Measurements from ENCODE around the gene PCP2. TPM values are rescaled to one million over a fixed set of nuclear protein-coding genes. Genes with fewer than 3 reads are reported as not detected.

Gene PCP2
- total and polyA plus RNA-seq, 2 of the 13 experiments (the other 11 are each of a cell fraction or from before 2014, with no cell fraction given), result 0.62 TPM; not detected in 1

DNA sequence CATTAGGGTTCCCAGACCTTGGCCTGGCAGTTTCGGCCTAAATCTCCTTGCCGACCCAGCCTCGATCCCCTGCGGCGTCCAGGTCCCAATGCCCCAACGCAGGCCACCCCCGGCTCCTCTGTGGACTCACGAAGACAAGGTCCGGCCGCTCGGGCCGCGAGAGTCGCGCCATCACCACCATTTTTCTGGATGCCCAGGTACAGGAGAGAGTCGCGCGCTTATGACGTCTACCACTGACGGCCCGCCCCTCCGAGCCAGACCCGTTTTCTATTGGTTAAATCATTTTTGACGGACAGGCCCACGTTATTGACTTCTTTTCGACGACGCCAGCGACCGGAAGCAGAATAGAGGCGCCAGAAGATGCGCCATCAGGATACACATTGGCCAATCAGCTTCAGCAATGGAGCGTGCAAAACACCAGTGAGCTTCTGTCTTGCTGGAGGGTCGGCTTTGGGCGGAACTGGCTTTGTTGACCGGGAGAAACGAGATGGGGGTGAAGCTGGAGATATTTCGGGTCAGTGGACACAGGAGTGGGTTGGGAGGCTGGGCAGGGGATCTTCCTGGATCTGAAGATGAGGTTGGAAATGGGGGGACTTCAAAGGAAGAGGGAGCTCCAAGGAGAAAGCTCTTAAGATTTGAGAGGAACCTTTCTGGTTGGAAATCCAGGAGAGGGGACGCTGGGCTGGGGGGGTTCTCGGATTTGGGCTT, 4.0 kb downstream of the PCP2 start, which contains the start of the genes PET100 and XAB2 (continued):
- peak; percentile 72 for TF ChIP-seq YEATS4 (CRISPR knock-in tag; IDR thresholded peaks at IDR 0.05; ENCODE audit: borderline replicate concordance)
- TF ChIP-seq, protein P1, sequence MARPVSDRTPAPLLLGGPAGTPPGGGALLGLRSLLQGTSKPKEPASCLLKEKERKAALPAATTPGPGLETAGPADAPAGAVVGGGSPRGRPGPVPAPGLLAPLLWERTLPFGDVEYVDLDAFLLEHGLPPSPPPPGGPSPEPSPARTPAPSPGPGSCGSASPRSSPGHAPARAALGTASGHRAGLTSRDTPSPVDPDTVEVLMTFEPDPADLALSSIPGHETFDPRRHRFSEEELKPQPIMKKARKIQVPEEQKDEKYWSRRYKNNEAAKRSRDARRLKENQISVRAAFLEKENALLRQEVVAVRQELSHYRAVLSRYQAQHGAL (CRISPR knock-in tag; IDR thresholded peaks at IDR 0.05; ENCODE audit: not compliant biosample characterization), result peak; percentile 69

DNA sequence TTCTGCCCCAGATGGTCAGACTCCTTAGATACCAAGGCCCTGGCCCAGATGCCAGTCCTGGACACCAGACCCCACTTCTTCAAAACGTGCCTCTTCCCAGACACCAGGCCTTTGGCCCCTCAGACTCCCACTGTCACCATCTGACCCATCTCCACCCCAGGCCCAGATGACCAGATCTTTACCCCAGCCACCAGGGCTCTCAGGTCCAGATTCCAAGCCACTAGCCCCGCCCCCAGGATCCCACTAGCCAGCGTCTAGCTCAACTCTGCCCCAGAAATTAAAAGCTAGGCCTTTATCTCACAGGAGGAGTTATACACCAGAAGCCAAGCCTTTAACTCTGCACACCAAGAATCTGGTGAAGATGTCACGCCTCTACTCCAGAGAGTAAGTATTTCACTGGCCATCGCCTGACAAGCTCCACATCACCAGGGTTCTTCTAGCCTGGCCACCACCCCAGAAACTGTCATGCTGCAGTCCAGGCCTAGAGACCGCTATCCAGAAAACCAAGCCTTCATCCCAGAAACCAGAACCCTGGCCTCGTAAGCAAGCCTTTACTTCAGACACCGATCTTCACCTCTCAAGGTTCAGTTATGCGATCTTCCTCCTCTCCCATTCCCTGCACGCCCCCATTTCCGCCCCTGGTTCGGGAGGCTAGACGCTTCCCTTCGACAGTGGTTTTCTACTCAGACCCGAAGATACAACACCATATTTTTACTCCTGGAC, 4.8 kb downstream of the PCP2 start:
- DNase-seq (ENCODE audit: low spot score) (no peak), FAIRE-seq (no peak), ATAC-seq (peak; percentile 55)
- H3K79me2 ChIP-seq (ENCODE audit: insufficient read depth, low read length), result peaks cover 38% of the 10 kb centered on the region
- H3K36me3 ChIP-seq (replicated peaks in 1 of 2; ENCODE audit: control insufficient read depth in 1 of 2, insufficient read depth in 2 of 2, low read length in 2 of 2), result peaks cover 9 to 31% of the 10 kb centered on the region in 2 experiments
- H3K27ac ChIP-seq (ENCODE audit: extremely low read length, insufficient read depth, low read length), result peak overlapping the region; percentile 71
- intact Hi-C loops (cut with micrococcal nuclease; ENCODE audit: unreplicated experiment) (no loop called here), in situ Hi-C loops (cut with HindIII; ENCODE audit: extremely low pct_ligation_motif_present, low pct_unique_long_range_greater_than_20kb) (no loop called here)
- H3K27me3 ChIP-seq (ENCODE audit: control insufficient read depth in 1 of 2, insufficient read depth in 2 of 2, low read length in 2 of 2), result no peaks in the 10 kb centered on the region; a peak in 1 of 5 replicates
- ChIA-PET POLR2A (interaction anchor here (1.1 to 2.2 kb wide), 4 partner anchors 24 to 559 kb away, joined by 3 to 15 read pairs (median 4); partner anchors contain the start of genes CAMSAP3 and ZNF557), CTCF (ENCODE audit: low intra/inter-chr PET ratio, low total read pairs) (no interaction called here)
- H3K9me3 ChIP-seq (ENCODE audit: low read length), result no peaks in the 10 kb centered on the region
- WGBS (ENCODE audit: low lambda C conversion rate), result 3% methylated on average over 14 of the region's 15 CpGs
- peak overlapping the region; percentile 94 to 98 (median 94) for H3K4me3 ChIP-seq (replicated peaks in 1 of 3; ENCODE audit: insufficient read depth in 1 of 3, low read depth in 2 of 3, low read length in 3 of 3)
- H4K20me1 ChIP-seq (ENCODE audit: insufficient read depth, low read length), result no peaks in the 10 kb centered on the region
- H3K4me2 ChIP-seq (ENCODE audit: low read depth, low read length), result peak overlapping the region; percentile 82
- H2AFZ ChIP-seq (ENCODE audit: low read length), result no peak overlapping the region
- peaks cover 22% of the 10 kb centered on the region for H3K4me1 ChIP-seq (ENCODE audit: insufficient read depth, low read length)
- peak overlapping the region; percentile 92 for H3K9ac ChIP-seq (ENCODE audit: insufficient read depth, low read depth, low read length)
- BruUV-seq (replicated peaks), result TSS peak; percentile 84
- TF ChIP-seq GTF2F1 (IDR thresholded peaks at IDR 0.05; ENCODE audit: low read length) (no peak), IRF2 (CRISPR knock-in tag; IDR thresholded peaks at IDR 0.05) (0 out of 2 replicates have a peak, but pooled peaks have one; percentile 4), FOXP1 (IDR thresholded peaks at IDR 0.05) (no peak), FOXP1 (CRISPR knock-in tag; IDR thresholded peaks at IDR 0.05) (no peak), ZNF562 (CRISPR knock-in tag; IDR thresholded peaks at IDR 0.05; ENCODE audit: borderline replicate concordance) (no peak), ELF3 (CRISPR knock-in tag; IDR thresholded peaks at IDR 0.05) (0 out of 2 replicates have a peak, but pooled peaks have one; percentile 6), DR1 (CRISPR knock-in tag; IDR thresholded peaks at IDR 0.05) (no peak), ZNF143 (CRISPR knock-in tag; IDR thresholded peaks at IDR 0.05) (no peak)
- TF ChIP-seq, protein P2, sequence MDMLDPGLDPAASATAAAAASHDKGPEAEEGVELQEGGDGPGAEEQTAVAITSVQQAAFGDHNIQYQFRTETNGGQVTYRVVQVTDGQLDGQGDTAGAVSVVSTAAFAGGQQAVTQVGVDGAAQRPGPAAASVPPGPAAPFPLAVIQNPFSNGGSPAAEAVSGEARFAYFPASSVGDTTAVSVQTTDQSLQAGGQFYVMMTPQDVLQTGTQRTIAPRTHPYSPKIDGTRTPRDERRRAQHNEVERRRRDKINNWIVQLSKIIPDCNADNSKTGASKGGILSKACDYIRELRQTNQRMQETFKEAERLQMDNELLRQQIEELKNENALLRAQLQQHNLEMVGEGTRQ (IDR thresholded peaks at IDR 0.05; ENCODE audit: low read depth, low read length), result no peak
- TF ChIP-seq, protein P2 (CRISPR knock-in tag; IDR thresholded peaks at IDR 0.05; ENCODE audit: borderline replicate concordance), result no peak
- TF ChIP-seq, protein P3, sequence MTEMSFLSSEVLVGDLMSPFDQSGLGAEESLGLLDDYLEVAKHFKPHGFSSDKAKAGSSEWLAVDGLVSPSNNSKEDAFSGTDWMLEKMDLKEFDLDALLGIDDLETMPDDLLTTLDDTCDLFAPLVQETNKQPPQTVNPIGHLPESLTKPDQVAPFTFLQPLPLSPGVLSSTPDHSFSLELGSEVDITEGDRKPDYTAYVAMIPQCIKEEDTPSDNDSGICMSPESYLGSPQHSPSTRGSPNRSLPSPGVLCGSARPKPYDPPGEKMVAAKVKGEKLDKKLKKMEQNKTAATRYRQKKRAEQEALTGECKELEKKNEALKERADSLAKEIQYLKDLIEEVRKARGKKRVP (CRISPR knock-in tag; IDR thresholded peaks at IDR 0.05), result no peak
- TF ChIP-seq, protein P4, sequence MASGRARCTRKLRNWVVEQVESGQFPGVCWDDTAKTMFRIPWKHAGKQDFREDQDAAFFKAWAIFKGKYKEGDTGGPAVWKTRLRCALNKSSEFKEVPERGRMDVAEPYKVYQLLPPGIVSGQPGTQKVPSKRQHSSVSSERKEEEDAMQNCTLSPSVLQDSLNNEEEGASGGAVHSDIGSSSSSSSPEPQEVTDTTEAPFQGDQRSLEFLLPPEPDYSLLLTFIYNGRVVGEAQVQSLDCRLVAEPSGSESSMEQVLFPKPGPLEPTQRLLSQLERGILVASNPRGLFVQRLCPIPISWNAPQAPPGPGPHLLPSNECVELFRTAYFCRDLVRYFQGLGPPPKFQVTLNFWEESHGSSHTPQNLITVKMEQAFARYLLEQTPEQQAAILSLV (CRISPR knock-in tag; IDR thresholded peaks at IDR 0.05; ENCODE audit: borderline replicate concordance), result no peak
- TF ChIP-seq, protein P5, sequence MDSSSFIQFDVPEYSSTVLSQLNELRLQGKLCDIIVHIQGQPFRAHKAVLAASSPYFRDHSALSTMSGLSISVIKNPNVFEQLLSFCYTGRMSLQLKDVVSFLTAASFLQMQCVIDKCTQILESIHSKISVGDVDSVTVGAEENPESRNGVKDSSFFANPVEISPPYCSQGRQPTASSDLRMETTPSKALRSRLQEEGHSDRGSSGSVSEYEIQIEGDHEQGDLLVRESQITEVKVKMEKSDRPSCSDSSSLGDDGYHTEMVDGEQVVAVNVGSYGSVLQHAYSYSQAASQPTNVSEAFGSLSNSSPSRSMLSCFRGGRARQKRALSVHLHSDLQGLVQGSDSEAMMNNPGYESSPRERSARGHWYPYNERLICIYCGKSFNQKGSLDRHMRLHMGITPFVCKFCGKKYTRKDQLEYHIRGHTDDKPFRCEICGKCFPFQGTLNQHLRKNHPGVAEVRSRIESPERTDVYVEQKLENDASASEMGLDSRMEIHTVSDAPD (CRISPR knock-in tag; IDR thresholded peaks at IDR 0.05), result 0 out of 2 replicates have a peak, but pooled peaks have one; percentile 12
